D341Med (cell line): ENCODE results near the gene TTC24.
"Not testable (repeated sequence)": the region's sequence is repeated elsewhere in the genome, so short reads cannot be mapped to it uniquely, and the experiment has no call there.

ENCODE experiments used
- DNase-seq: peaks from one replicate; pipeline ENCODE4 v3.0.0; 2012; ENCODE audit warnings: low spot score

The TTC24 gene

DNA sequence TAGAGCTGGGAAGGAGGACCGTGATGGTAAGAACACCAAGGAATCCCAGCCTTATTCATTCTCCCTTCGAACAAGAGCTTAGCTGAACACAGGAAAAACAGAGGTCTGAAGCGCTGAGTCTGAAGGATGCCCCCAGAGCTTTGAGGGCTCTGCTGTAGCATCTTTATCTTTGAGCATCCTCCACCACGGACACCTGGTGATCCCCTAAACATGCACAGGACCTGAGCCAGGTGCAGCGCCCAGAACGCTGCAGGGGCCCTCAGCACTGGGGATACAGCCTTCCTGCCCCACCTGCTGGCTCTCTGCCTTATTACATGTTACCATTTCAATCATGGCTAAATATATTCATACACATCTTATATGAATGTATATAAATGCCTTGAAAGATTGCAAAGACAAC is 29.5 kb downstream of the TTC24 start:
- DNase-seq: peak; percentile 85

- not testable (repeated sequence) for DNase-seq
These were observed 30.5 kb downstream of the TTC24 start for GRCh38 chr1:156610072-156610471.

GRCh38 chr1:156612666-156613065 is 33.1 kb downstream of the TTC24 start:
- DNase-seq: no peak

- no peak for DNase-seq
These were observed 36.4 kb downstream of the TTC24 start for GRCh38 chr1:156615946-156616345.

DNA sequence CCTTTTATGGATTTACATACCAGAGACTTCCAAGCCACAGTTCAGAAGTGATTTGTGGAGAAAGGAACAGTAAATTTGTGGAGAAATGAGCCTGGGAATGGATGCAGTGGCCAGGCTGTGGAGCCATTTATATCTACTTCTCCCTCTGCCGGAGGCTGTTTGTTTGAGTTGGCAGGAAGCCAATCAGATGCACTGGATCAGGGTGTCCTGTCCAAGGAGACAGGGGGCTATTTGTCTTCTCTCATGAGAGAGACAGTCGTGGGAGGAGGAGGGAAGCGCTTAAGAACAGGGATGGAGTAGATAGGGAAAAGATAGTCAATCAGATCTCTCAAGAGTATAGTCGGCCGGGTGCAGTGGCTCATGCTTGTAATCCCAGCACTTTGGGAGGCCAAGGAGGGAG is 36.9 kb downstream of the TTC24 start:
- no peak for DNase-seq

DNA sequence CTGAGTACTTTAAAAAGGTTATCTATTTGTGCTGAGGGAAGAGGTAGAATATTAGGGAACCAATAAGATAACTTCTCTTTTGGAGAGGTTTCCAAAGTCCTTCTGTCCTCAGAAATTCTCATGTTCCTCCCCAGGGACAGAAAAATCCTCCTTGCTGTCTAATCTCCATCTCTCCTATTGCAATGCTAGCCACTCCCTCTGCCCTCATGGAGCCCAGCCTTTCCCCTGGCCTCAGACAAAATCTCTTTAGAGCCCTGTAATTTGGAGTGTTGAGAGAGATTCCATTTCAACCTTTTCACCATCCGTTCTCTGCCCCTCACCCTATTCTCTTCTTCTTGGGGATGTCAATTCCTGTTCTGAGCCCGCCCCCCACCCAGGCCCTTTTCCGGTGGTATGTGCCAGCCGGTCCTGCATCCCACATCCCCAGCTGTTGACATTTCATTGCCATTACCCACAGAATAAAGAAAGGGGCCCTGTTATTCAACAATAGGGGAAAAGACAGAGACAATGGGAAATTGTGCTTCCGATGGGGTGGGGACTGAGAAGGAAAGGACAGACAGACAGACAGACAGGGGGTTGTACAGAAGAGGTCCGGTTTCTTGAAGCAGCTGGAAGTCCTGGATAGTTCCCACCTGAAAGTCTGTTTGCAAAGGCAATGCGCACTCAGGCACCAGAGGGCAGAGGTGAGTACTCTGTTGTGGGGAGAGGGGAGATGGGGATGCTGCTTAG is 39.5 kb downstream of the TTC24 start, which contains the start of gene HAPLN2:
Gene HAPLN2, plus strand, starts transcription at position 563 of the 729 bp plus-strand sequence. CDS start 4,076 bp downstream, outside the sequence.
- DNase-seq: peak; percentile 71

GRCh38 chr1:156619582-156619955 is 40.0 kb downstream of the TTC24 start:
- DNase-seq: no peak

- no peak for DNase-seq
These were observed 43.2 kb downstream of the TTC24 start for GRCh38 chr1:156622581-156623297.

- DNase-seq: peak; percentile 84
These were observed 44.7 kb downstream of the TTC24 start for GRCh38 chr1:156623946-156624813.

DNA sequence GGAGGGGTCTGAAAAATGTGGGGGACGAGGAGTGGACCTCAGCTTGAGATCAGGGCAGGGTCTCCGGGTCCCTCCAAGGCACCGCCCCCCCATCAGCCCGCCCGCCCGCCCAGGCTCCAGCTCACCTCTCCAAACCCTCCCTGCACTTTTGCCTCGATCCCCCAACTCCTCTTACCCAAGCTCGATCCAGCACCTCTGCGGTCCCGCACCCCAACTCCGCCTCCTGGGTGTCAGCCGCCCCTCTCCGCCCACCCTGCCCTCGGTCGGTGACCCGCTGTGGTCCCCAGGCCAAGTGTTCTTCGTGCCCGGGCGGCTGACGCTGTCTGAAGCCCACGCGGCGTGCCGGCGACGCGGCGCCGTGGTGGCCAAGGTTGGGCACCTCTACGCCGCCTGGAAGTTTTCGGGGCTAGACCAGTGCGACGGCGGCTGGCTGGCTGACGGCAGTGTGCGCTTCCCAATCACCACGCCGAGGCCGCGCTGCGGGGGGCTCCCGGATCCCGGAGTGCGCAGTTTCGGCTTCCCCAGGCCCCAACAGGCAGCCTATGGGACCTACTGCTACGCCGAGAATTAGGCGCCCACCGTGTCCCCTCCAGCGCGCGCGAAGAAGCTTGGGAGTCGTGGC is 45.4 kb downstream of the TTC24 start:
- no peak for DNase-seq

GRCh38 chr1:156625436-156626078 is 46.0 kb downstream of the TTC24 start:
- DNase-seq: peak; percentile 89

- DNase-seq: no peak
These were observed 46.5 kb downstream of the TTC24 start for GRCh38 chr1:156626079-156626438.

GRCh38 chr1:156627313-156627880 is 47.9 kb downstream of the TTC24 start:
- no peak for DNase-seq

GRCh38 chr1:156629823-156630449 is 50.4 kb downstream of the TTC24 start:
- no peak for DNase-seq

DNA sequence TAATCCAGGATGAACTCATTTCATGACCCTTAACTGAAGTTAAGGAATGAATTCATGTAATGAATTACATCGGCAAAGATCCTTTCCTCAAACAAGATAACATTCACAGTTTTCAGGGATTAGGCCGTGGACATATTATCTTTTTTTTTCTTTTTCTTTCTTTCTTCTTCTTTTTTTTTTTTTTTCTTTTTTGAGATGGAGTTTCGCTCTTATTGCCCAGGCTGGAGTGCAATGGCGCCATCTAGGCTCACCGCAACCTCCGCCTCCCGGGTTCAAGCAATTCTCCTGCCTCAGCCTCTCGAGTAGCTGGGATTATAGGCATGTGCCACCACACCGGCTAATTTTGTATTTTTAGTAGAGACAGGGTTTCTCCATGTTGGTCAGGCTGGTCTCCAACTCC is 51.6 kb downstream of the TTC24 start:
- not testable (repeated sequence) for DNase-seq

DNA sequence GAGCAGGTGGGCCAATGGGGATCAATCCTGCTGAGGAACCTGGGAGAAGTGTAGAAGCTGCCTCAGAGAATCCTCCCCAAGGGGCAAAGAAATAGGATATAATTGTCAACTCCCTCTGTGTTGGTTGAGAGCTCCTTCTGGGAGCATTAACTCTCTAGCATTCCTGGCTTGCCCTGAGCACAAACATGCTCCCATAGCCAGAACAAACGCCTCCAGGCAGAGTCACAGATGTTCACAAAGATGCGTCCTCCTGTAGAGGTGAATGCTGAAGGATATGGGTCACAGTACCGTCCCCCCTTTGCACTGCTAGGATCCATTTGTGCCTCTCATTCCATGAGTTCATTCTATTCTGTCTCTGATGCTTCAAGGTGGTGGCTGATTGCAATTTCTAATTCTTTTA is 52.8 kb downstream of the TTC24 start:
- no peak for DNase-seq
